Neural progenitor cell (in vitro differentiated cells): ENCODE measurements around the gene TRABD. TPM values are rescaled to one million over a fixed set of nuclear protein-coding genes. Genes with fewer than 3 reads are reported as not detected.
A peak's percentile ranks its signal among the peaks of the same experiment; 100 is the strongest.
"Not testable (repeated sequence)": the region's sequence is repeated elsewhere in the genome, so short reads cannot be mapped to it uniquely, and the experiment has no call there.

Experiments
- DNase-seq: peaks from one replicate; pipeline ENCODE4 v3.0.0-alpha.2; 2016; ENCODE audit warnings: low spot score
- H2AFZ ChIP-seq: fragments of 200-600 bp; sonication (generic); replicated peaks from 2 replicates; pipeline ENCODE4 v1.6.1; 2016; ENCODE audit warnings: antibody characterized with exemption
- H3F3A ChIP-seq: fragments of 200-600 bp; sonication (generic); 2 replicates; pipeline ENCODE4 v1.6.1; 2016; ENCODE audit warnings: antibody characterized with exemption, low read depth
- H3K27ac ChIP-seq: fragments of 200-600 bp; sonication (generic); 2 replicates; pipeline ENCODE4 v1.5.1; 2016; ENCODE audit warnings: mild to moderate bottlenecking
- H3K27me3 ChIP-seq: fragments of 200-600 bp; sonication (generic); 2 replicates; pipeline ENCODE4 v1.6.1; 2016; ENCODE audit warnings: mild to moderate bottlenecking, moderate library complexity
- H3K36me3 ChIP-seq: fragments of 200-600 bp; sonication (generic); 2 replicates; pipeline ENCODE4 v1.5.1; 2016
- H3K4me1 ChIP-seq: fragments of 200-600 bp; sonication (generic); 2 replicates; pipeline ENCODE4 v1.6.1; 2016; ENCODE audit warnings: mixed run types
- H3K4me2 ChIP-seq: fragments of 200-600 bp; sonication (generic); 2 replicates; pipeline ENCODE4 v1.6.1; 2016
- H3K4me3 ChIP-seq: fragments of 200-600 bp; sonication (generic); 2 replicates; pipeline ENCODE4 v1.5.1; 2016
- H3K79me2 ChIP-seq: fragments of 200-600 bp; sonication (generic); 2 replicates; pipeline ENCODE4 v1.6.1; 2016; ENCODE audit warnings: low read depth
- H3K9ac ChIP-seq: fragments of 200-600 bp; sonication (generic); 2 replicates; pipeline ENCODE4 v1.6.1; 2016
- H3K9me3 ChIP-seq: fragments of 200-600 bp; sonication (generic); 2 replicates; pipeline ENCODE4 v1.5.1; 2016; ENCODE audit warnings: low read depth
- H4K20me1 ChIP-seq: fragments of 200-600 bp; sonication (generic); 2 replicates; pipeline ENCODE4 v1.6.1; 2016; ENCODE audit warnings: low read depth
- H3K27ac Mint-ChIP-seq: 3 replicates; pipeline ENCODE4 v1.8.0; 2021; ENCODE audit warnings: mixed read lengths
- H3K27me3 Mint-ChIP-seq: 2 replicates; pipeline ENCODE4 v1.8.0; 2022; ENCODE audit warnings: low read depth, mild to moderate bottlenecking, inconsistent platforms, moderate library complexity, mixed read lengths; ENCODE audit not compliant: insufficient read depth
- H3K36me3 Mint-ChIP-seq: 3 replicates; pipeline ENCODE4 v1.8.0; 2021; ENCODE audit warnings: mixed read lengths
- H3K4me1 Mint-ChIP-seq: 3 replicates; pipeline ENCODE4 v1.8.0; 2021; ENCODE audit warnings: mixed read lengths
- H3K4me3 Mint-ChIP-seq: 3 replicates; pipeline ENCODE4 v1.8.0; 2021; ENCODE audit warnings: mild to moderate bottlenecking, moderate library complexity, mixed read lengths
- H3K9me3 Mint-ChIP-seq: 3 replicates; pipeline ENCODE4 v1.8.0; 2020; ENCODE audit warnings: mixed read lengths
- CTCF ChIP-seq: fragments of 200-600 bp; sonication (generic); IDR thresholded peaks from 2 replicates; pipeline ENCODE4 v1.5.1; 2017; ENCODE audit warnings: antibody characterized with exemption, mild to moderate bottlenecking
- EZH2 ChIP-seq: fragments of 200-600 bp; sonication (generic); IDR thresholded peaks from 2 replicates; pipeline ENCODE4 v1.6.1; 2017; ENCODE audit warnings: antibody characterized with exemption, mild to moderate bottlenecking, moderate library complexity
- EZH2phosphoT487 ChIP-seq: fragments of 200-600 bp; sonication (generic); IDR thresholded peaks from 2 replicates; pipeline ENCODE4 v1.6.1; 2017; ENCODE audit warnings: antibody characterized with exemption
- total RNA-seq: library from RNA; depleted of rRNA; stranded (reverse); fragments of >200 nt; gene quantifications from 2 replicates; pipeline ENCODE4 v1.2.3, GENCODE V29; 2015; ENCODE audit warnings: low replicate concordance

The TRABD gene
- total RNA-seq, 1 donor from 2014 or later: 15.4 TPM

- no peaks in the 10 kb centered on the region for H4K20me1 ChIP-seq
- no peak overlapping the region for H3K9ac ChIP-seq
- TF ChIP-seq EZH2phosphoT487 (no peak), CTCF (no peak), EZH2 (no peak)
- H3K79me2 ChIP-seq: no peaks in the 10 kb centered on the region
- no peak overlapping the region for H3K4me2 ChIP-seq
- H3K27me3 ChIP-seq: peaks cover 9% of the 10 kb centered on the region
- no peak overlapping the region for H3K27ac Mint-ChIP-seq
- H2AFZ ChIP-seq: no peak overlapping the region
- no peak for DNase-seq
- no peak overlapping the region for H3K4me3 ChIP-seq
- H3K9me3 ChIP-seq: no peaks in the 10 kb centered on the region
- H3K4me1 ChIP-seq: no peaks in the 10 kb centered on the region
- H3K4me3 Mint-ChIP-seq: no peak overlapping the region
- no peaks in the 10 kb centered on the region for H3K9me3 Mint-ChIP-seq
- peaks cover 12% of the 10 kb centered on the region for H3K27me3 Mint-ChIP-seq
- no peak overlapping the region for H3K27ac ChIP-seq
- no peaks in the 10 kb centered on the region for H3K36me3 ChIP-seq
- H3K36me3 Mint-ChIP-seq: no peaks in the 10 kb centered on the region
- no peaks in the 10 kb centered on the region for H3F3A ChIP-seq
- no peaks in the 10 kb centered on the region for H3K4me1 Mint-ChIP-seq
These were observed 23.2 kb upstream of the TRABD start for GRCh38 chr22:50162391-50162956.

GRCh38 chr22:50165436-50166123 is 20.1 kb upstream of the TRABD start:
- Histone ChIP-seq H3K9me3 (no peaks in the 10 kb centered on the region), H3K27ac (no peak overlapping the region), H3K4me3 (no peak overlapping the region), H4K20me1 (no peaks in the 10 kb centered on the region), H3F3A (peaks cover 3% of the 10 kb centered on the region), H3K4me2 (no peak overlapping the region), H3K36me3 (no peaks in the 10 kb centered on the region), H3K27me3 (peaks cover 35% of the 10 kb centered on the region), H3K4me1 (no peaks in the 10 kb centered on the region), H2AFZ (no peak overlapping the region), H3K79me2 (no peaks in the 10 kb centered on the region), H3K9ac (no peak overlapping the region)
- H3K9me3 Mint-ChIP-seq: no peaks in the 10 kb centered on the region
- H3K27ac Mint-ChIP-seq: no peak overlapping the region
- peaks cover 6% of the 10 kb centered on the region for H3K4me1 Mint-ChIP-seq
- H3K36me3 Mint-ChIP-seq: no peaks in the 10 kb centered on the region
- H3K4me3 Mint-ChIP-seq: no peak overlapping the region
- H3K27me3 Mint-ChIP-seq: peaks cover 21% of the 10 kb centered on the region
- TF ChIP-seq EZH2phosphoT487 (no peak), EZH2 (no peak), CTCF (no peak)
- DNase-seq: no peak

- TF ChIP-seq EZH2 (no peak), CTCF (no peak), EZH2phosphoT487 (no peak)
- no peak overlapping the region for H3K27ac Mint-ChIP-seq
- H3K9me3 Mint-ChIP-seq: no peaks in the 10 kb centered on the region
- H4K20me1 ChIP-seq: no peaks in the 10 kb centered on the region
- H3K36me3 Mint-ChIP-seq: no peaks in the 10 kb centered on the region
- no peaks in the 10 kb centered on the region for H3K36me3 ChIP-seq
- H3K27ac ChIP-seq: no peak overlapping the region
- H3K79me2 ChIP-seq: no peaks in the 10 kb centered on the region
- no peaks in the 10 kb centered on the region for H3K4me1 ChIP-seq
- peaks cover 13% of the 10 kb centered on the region for H3F3A ChIP-seq
- peaks cover 30% of the 10 kb centered on the region for H3K27me3 Mint-ChIP-seq
- H3K4me1 Mint-ChIP-seq: peaks cover 8% of the 10 kb centered on the region
- H3K27me3 ChIP-seq: peaks cover 52% of the 10 kb centered on the region
- no peak overlapping the region for H3K4me2 ChIP-seq
- peak overlapping the region; percentile 41 for H3K4me3 Mint-ChIP-seq
- H3K4me3 ChIP-seq: no peak overlapping the region
- H3K9ac ChIP-seq: no peak overlapping the region
- H2AFZ ChIP-seq: no peak overlapping the region
- H3K9me3 ChIP-seq: no peaks in the 10 kb centered on the region
- DNase-seq: no peak
These were observed 17.8 kb upstream of the TRABD start for GRCh38 chr22:50167689-50168489.

GRCh38 chr22:50168490-50169180 is 17.1 kb upstream of the TRABD start:
- DNase-seq, H3K9me3 ChIP-seq, H3K9me3 Mint-ChIP-seq, H3K4me1 Mint-ChIP-seq, H3K27ac Mint-ChIP-seq, H3K36me3 Mint-ChIP-seq, H3K4me1 ChIP-seq, H3K4me2 ChIP-seq, H2AFZ ChIP-seq, H3K27ac ChIP-seq, H3K79me2 ChIP-seq, H3K4me3 ChIP-seq, H3K36me3 ChIP-seq, H3K9ac ChIP-seq, H4K20me1 ChIP-seq: not testable (repeated sequence)
- peak overlapping the region; percentile 85 for H3K4me3 Mint-ChIP-seq
- H3K27me3 ChIP-seq: peaks cover 52% of the 10 kb centered on the region
- H3F3A ChIP-seq: peaks cover 13% of the 10 kb centered on the region
- H3K27me3 Mint-ChIP-seq: peaks cover 30% of the 10 kb centered on the region
